ENCODE results near the gene RNASE12. TPM values are rescaled to one million over a fixed set of nuclear protein-coding genes. Genes with fewer than 3 reads are reported as not detected.
A peak's percentile ranks its signal among the peaks of the same experiment; 100 is the strongest.

The RNASE12 gene
- total RNA-seq, 4 donors from 2014 or later: not detected

DNA sequence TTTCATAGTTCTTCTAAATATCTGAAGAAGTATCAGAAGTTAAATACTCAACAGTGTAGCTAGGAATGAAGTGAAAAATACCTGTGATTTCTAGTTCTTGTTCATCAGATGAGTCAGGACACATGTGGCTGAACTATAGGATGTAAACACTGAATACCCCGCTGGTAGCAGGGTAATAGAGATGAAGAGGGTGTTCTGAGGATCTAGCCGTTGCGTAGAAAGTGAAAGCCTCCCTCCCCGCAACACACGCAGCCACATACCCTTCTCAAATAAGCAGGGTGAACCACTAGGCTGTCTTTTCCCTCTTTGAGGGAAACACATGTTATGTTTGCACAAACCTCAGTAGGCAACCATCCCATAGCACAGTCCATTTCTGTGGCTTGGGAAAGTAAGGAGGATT lies 16.4 kb upstream of the RNASE12 start:
- Histone ChIP-seq H3K9me3 (no peaks in the 10 kb centered on the region), H3K27ac (no peak overlapping the region), H3K4me1 (peaks cover 0 to 29% (median 0%) of the 10 kb centered on the region in 3 donors), H3K4me3 (no peak overlapping the region), H3K36me3 (no peaks in the 10 kb centered on the region), H3K27me3 (no peaks in the 10 kb centered on the region)
- WGBS, 2 donors (ENCODE audit: low coverage in 1 of 2): 38 to 39% methylated on average over 4 to 5 of the region's 5 CpGs
- no peak for TF ChIP-seq POLR2AphosphoS5 (IDR thresholded peaks at IDR 0.05)
- no peak for TF ChIP-seq POLR2A (IDR thresholded peaks at IDR 0.05)
- TF ChIP-seq EP300 (IDR thresholded peaks at IDR 0.05): no peak
- TF ChIP-seq, protein P1, sequence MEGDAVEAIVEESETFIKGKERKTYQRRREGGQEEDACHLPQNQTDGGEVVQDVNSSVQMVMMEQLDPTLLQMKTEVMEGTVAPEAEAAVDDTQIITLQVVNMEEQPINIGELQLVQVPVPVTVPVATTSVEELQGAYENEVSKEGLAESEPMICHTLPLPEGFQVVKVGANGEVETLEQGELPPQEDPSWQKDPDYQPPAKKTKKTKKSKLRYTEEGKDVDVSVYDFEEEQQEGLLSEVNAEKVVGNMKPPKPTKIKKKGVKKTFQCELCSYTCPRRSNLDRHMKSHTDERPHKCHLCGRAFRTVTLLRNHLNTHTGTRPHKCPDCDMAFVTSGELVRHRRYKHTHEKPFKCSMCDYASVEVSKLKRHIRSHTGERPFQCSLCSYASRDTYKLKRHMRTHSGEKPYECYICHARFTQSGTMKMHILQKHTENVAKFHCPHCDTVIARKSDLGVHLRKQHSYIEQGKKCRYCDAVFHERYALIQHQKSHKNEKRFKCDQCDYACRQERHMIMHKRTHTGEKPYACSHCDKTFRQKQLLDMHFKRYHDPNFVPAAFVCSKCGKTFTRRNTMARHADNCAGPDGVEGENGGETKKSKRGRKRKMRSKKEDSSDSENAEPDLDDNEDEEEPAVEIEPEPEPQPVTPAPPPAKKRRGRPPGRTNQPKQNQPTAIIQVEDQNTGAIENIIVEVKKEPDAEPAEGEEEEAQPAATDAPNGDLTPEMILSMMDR (IDR thresholded peaks at IDR 0.05): no peak
- ATAC-seq: no peak

DNA sequence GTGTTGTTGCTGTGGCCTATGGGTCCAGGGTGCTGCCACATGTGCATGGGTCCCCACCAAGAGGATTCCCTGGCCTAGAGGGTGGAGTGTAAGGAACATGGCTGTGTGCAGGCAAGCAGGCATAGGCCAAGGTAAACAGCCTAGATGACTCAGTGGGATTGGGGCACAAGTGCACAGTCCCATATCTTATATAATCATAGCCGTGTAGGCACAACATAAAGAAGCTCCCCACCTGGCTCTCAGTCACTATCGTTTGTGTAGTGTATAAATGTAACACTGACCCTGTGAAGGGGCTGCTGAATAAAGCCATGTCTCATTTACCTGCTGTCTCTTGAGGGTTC lies 15.7 kb upstream of the RNASE12 start:
- no peak overlapping the region for H3K27ac ChIP-seq
- WGBS, 2 donors (ENCODE audit: low coverage in 1 of 2): 67% methylated on average over 2 of the region's 2 CpGs; no CpG with 5 or more reads in 1 of the 2 donors
- TF ChIP-seq EP300 (IDR thresholded peaks at IDR 0.05) (no peak), POLR2AphosphoS5 (IDR thresholded peaks at IDR 0.05) (no peak), POLR2A (IDR thresholded peaks at IDR 0.05) (no peak)
- TF ChIP-seq, protein P1 (IDR thresholded peaks at IDR 0.05): no peak
- H3K4me3 ChIP-seq: no peak overlapping the region
- H3K4me1 ChIP-seq: peaks cover 0 to 23% (median 0%) of the 10 kb centered on the region in 3 donors
- H3K27me3 ChIP-seq: no peaks in the 10 kb centered on the region
- ATAC-seq: no peak
- no peaks in the 10 kb centered on the region for H3K36me3 ChIP-seq
- H3K9me3 ChIP-seq: no peaks in the 10 kb centered on the region

DNA sequence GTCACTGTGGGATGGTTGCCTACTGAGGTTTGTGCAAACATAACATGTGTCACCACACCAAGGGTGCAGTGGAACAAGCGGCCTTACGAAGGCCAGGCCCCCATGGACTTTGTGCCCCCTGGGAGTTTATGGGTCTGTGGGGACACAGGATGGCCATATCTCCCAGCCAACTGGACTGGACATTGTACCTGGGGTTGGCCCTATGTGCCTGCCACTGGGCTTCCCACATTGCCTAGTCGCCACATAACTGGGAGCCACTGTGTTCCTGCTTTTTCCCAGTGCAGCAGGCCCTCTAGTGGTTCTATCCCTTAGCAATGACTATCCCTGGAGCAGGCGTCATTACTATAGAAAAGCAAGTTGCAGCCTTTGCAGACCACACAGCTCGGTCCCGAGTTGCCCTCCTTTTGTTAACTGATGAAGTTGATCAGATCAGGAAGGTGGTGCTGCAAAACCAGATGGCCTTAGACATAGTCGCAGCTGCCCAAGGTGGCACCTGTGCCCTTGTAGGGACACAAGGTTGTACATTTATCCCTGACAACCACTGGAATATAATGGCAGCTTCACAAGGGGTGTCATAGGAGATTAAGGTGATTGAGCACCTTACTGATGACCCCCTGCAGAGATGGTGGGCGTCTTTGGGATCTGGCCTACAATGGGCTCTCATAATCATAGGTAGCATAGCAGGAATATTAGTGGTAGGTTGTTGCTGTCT lies 15.2 kb upstream of the RNASE12 start:
- no peak overlapping the region for H3K4me3 ChIP-seq
- TF ChIP-seq POLR2A (IDR thresholded peaks at IDR 0.05) (no peak), POLR2AphosphoS5 (IDR thresholded peaks at IDR 0.05) (no peak), EP300 (IDR thresholded peaks at IDR 0.05) (no peak)
- TF ChIP-seq, protein P1 (IDR thresholded peaks at IDR 0.05): peak in 1 of 4 experiments; percentile 27
- H3K9me3 ChIP-seq: no peaks in the 10 kb centered on the region
- H3K27ac ChIP-seq: no peak overlapping the region
- ATAC-seq: no peak
- 33 to 68% methylated on average over 1 to 3 of the region's 8 CpGs for WGBS, 2 donors (ENCODE audit: low coverage in 1 of 2)
- peaks cover 0 to 18% (median 0%) of the 10 kb centered on the region in 3 donors for H3K4me1 ChIP-seq
- H3K27me3 ChIP-seq: no peaks in the 10 kb centered on the region
- H3K36me3 ChIP-seq: no peaks in the 10 kb centered on the region

DNA sequence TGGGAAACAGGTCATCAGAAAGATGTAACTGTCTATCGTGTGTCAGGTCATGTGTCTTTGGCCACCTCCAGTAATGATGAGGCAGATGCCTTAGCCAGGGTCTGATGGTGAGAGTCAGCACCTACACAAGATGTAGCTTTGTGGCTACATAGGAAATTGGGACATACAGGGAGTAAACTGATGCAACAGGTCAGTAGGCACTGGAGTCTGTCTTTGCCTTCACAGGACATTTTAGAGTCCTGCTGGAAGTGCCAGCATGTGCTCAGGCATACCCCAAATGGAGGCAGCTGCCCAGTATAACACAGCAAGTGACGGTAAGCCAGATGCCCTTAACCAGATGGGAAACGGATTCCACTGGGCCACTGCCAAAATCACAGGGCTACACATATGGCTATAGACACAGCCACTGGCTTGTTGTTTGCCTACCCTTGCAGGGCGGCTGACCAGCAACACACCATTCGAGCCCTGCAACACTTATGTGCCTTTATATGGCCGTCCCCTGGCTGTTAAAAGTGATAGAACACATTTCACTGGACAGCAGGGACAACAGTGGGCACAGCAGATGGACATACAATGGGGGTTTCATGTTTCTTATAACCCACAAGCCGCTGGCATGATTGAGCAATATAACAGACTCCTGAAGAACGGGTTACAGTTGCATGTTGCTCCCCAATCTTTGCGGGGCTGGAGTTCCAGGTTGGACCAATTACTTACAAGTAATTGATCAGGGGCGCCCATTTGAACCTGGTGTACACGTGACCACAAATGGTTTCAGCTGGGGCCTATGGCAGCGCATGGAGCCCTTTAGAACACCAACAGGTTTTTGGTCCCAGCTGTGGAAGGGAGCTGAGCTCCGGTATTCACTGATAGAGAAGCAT lies 12.9 kb upstream of the RNASE12 start:
- no peaks in the 10 kb centered on the region for H3K27me3 ChIP-seq
- ATAC-seq: no peak
- no peaks in the 10 kb centered on the region for H3K36me3 ChIP-seq
- WGBS, 2 donors (ENCODE audit: low coverage in 1 of 2): 70 to 79% methylated on average over 4 to 6 of the region's 13 CpGs
- no peaks in the 10 kb centered on the region for H3K9me3 ChIP-seq
- no peak overlapping the region for H3K27ac ChIP-seq
- no peak for TF ChIP-seq EP300 (IDR thresholded peaks at IDR 0.05)
- TF ChIP-seq, protein P1 (IDR thresholded peaks at IDR 0.05): no peak
- no peak for TF ChIP-seq POLR2AphosphoS5 (IDR thresholded peaks at IDR 0.05)
- no peak for TF ChIP-seq POLR2A (IDR thresholded peaks at IDR 0.05)
- H3K4me3 ChIP-seq: no peak overlapping the region
- H3K4me1 ChIP-seq: peaks cover 0 to 2% (median 0%) of the 10 kb centered on the region in 3 donors

All from gastroesophageal sphincter (tissue), 4 donors.